Caco-2 (cell line): Measurements from ENCODE around the gene STAG1. TPM values are rescaled to one million over a fixed set of nuclear protein-coding genes. Genes with fewer than 3 reads are reported as not detected.
"Not testable (repeated sequence)": the region's sequence is repeated elsewhere in the genome, so short reads cannot be mapped to it uniquely, and the experiment has no call there.

Source experiments
- BruUV-seq: library from RNA; stranded (reverse); fragments of 400-500 nt; replicated peaks from 2 replicates; lab custom pipeline; 2021; lab: Mats Ljungman, UMichigan
- CTCF ChIA-PET: fragments of 300-600 bp; sonication (Branson Sonifier 250); formaldehyde crosslinking; loops from one replicate; lab custom pipeline; 2022; ENCODE audit warnings: antibody characterized with exemption; lab: Charles Lee
- POLR2A ChIA-PET: fragments of 300-600 bp; sonication (Branson Sonifier 250); formaldehyde crosslinking; loops from one replicate; lab custom pipeline; 2022; ENCODE audit warnings: antibody characterized with exemption; lab: Charles Lee
- DNase-seq, 2 experiments: peaks; one replicate each; pipeline versions ENCODE4 v3.0.0 to v3.0.0-alpha.2; 2020 to 2022
- H3K27me3 ChIP-seq: replicated peaks from 2 replicates; pipeline ENCODE4 v1.6.0; 2011; ENCODE audit warnings: low read length; ENCODE audit not compliant: control insufficient read depth, insufficient read depth
- H3K36me3 ChIP-seq: 2 replicates; pipeline ENCODE4 v1.5.1; 2011; ENCODE audit warnings: low read length; ENCODE audit not compliant: control insufficient read depth, insufficient read depth
- H3K4me1 ChIP-seq: fragments of 250-450 bp; sonication (Bioruptor Pico); 2 replicates; pipeline ENCODE4 v1.5.1; 2020; ENCODE audit warnings: mild to moderate bottlenecking
- H3K4me3 ChIP-seq: 2 replicates; pipeline ENCODE4 v1.5.1; 2011; ENCODE audit warnings: low read depth, mild to moderate bottlenecking, control low read depth, low read length
- H3K9me3 ChIP-seq: fragments of 250-450 bp; sonication (Bioruptor Pico); 2 replicates; pipeline ENCODE4 v1.5.1; 2020; ENCODE audit warnings: mild to moderate bottlenecking, moderate library complexity
- H3K27ac Mint-ChIP-seq: one replicate; pipeline ENCODE4 v1.8.0; 2022; ENCODE audit warnings: mixed read lengths; ENCODE audit not compliant: unreplicated experiment
- H3K27me3 Mint-ChIP-seq: one replicate; pipeline ENCODE4 v1.8.0; 2022; ENCODE audit warnings: mixed read lengths; ENCODE audit not compliant: insufficient read depth, unreplicated experiment
- H3K36me3 Mint-ChIP-seq: one replicate; pipeline ENCODE4 v1.8.0; 2022; ENCODE audit warnings: mild to moderate bottlenecking, mixed read lengths; ENCODE audit not compliant: insufficient read depth, unreplicated experiment
- H3K4me1 Mint-ChIP-seq: one replicate; pipeline ENCODE4 v1.8.0; 2022; ENCODE audit warnings: low read depth, mixed read lengths; ENCODE audit not compliant: unreplicated experiment
- H3K4me3 Mint-ChIP-seq: one replicate; pipeline ENCODE4 v1.8.0; 2022; ENCODE audit warnings: mild to moderate bottlenecking, moderate library complexity, mixed read lengths; ENCODE audit not compliant: unreplicated experiment
- H3K9me3 Mint-ChIP-seq: one replicate; pipeline ENCODE4 v1.8.0; 2022; ENCODE audit warnings: mixed read lengths; ENCODE audit not compliant: unreplicated experiment
- CTCF ChIP-seq, 2 experiments: fragments of 200-600 bp in 1 of 2; IDR thresholded peaks; 1 replicate in 1 of 2; 2 replicates in 1 of 2; pipeline versions ENCODE4 v1.5.1 to v1.8.0; 2011 to 2022; ENCODE audit warnings: antibody characterized with exemption in 1 of 2, control low read depth in 1 of 2, inconsistent platforms in 1 of 2, low read depth in 1 of 2, low read length in 1 of 2, mild to moderate bottlenecking in 1 of 2, moderate library complexity in 1 of 2; ENCODE audit not compliant: insufficient read depth in 1 of 2, severe bottlenecking in 1 of 2, unreplicated experiment in 1 of 2
- intact Hi-C: fragments of 100-400 bp; cut with micrococcal nuclease; formaldehyde crosslinking; loops from one replicate; pipeline ENCODE4 v1.10.0; 2022; ENCODE audit not compliant: unreplicated experiment
- total RNA-seq: library from RNA; stranded (reverse); gene quantifications from 2 replicates; pipeline ENCODE4 v1.2.3, GENCODE V29; 2022

Gene STAG1
- total RNA-seq, 1 experiment from 2014 or later, result 37.5 TPM

- Mint-ChIP-seq H3K36me3 (peaks cover 12% of the 10 kb centered on the region), H3K9me3 (no peaks in the 10 kb centered on the region), H3K4me1 (no peaks in the 10 kb centered on the region), H3K27ac (no peak overlapping the region), H3K27me3 (no peaks in the 10 kb centered on the region), H3K4me3 (no peak overlapping the region)
- Histone ChIP-seq H3K4me3 (no peak overlapping the region), H3K4me1 (no peaks in the 10 kb centered on the region), H3K36me3 (no peaks in the 10 kb centered on the region), H3K27me3 (no peaks in the 10 kb centered on the region), H3K9me3 (no peaks in the 10 kb centered on the region)
- BruUV-seq, result no TSS peak
- no peak for TF ChIP-seq CTCF (IDR thresholded peaks at IDR 0.05; ENCODE audit: insufficient read depth in 1 of 2, low read depth in 1 of 2, low read length in 1 of 2, severe bottlenecking in 1 of 2, unreplicated experiment in 1 of 2)
- intact Hi-C loops, result no loop called here
- POLR2A ChIA-PET, result no interaction called here
- CTCF ChIA-PET, result no interaction called here
- no peak for DNase-seq
Observed at GRCh38 chr3:136516095-136516494, 236.1 kb downstream of the STAG1 start.

GRCh38 chr3:136514533-136514932, 237.6 kb downstream of the STAG1 start:
- BruUV-seq, H3K27me3 Mint-ChIP-seq, H3K4me3 Mint-ChIP-seq, H3K4me1 Mint-ChIP-seq, DNase-seq, H3K4me3 ChIP-seq, intact Hi-C loops, POLR2A ChIA-PET, H3K4me1 ChIP-seq, H3K27me3 ChIP-seq, H3K9me3 ChIP-seq, H3K27ac Mint-ChIP-seq, H3K9me3 Mint-ChIP-seq, CTCF ChIA-PET, H3K36me3 ChIP-seq: not testable (repeated sequence)
- peaks cover 11% of the 10 kb centered on the region for H3K36me3 Mint-ChIP-seq

- H3K27ac Mint-ChIP-seq, result no peak overlapping the region
- no TSS peak for BruUV-seq
- ChIA-PET POLR2A (no interaction called here), CTCF (no interaction called here)
- no peaks in the 10 kb centered on the region for H3K4me1 Mint-ChIP-seq
- H3K27me3 Mint-ChIP-seq, result no peaks in the 10 kb centered on the region
- intact Hi-C loops, result no loop called here
- H3K36me3 ChIP-seq, result no peaks in the 10 kb centered on the region
- DNase-seq, result no peak
- H3K4me3 ChIP-seq, result no peak overlapping the region
- H3K9me3 ChIP-seq, result no peaks in the 10 kb centered on the region
- H3K9me3 Mint-ChIP-seq, result no peaks in the 10 kb centered on the region
- no peaks in the 10 kb centered on the region for H3K27me3 ChIP-seq
- peaks cover 13% of the 10 kb centered on the region for H3K36me3 Mint-ChIP-seq
- H3K4me1 ChIP-seq, result no peaks in the 10 kb centered on the region
- no peak for TF ChIP-seq CTCF (IDR thresholded peaks at IDR 0.05; ENCODE audit: insufficient read depth in 1 of 2, low read depth in 1 of 2, low read length in 1 of 2, severe bottlenecking in 1 of 2, unreplicated experiment in 1 of 2)
- no peak overlapping the region for H3K4me3 Mint-ChIP-seq
Observed at GRCh38 chr3:136513367-136513766, 238.8 kb downstream of the STAG1 start.

- Mint-ChIP-seq H3K4me1 (no peaks in the 10 kb centered on the region), H3K9me3 (no peaks in the 10 kb centered on the region), H3K27ac (no peak overlapping the region), H3K36me3 (peaks cover 13% of the 10 kb centered on the region), H3K27me3 (no peaks in the 10 kb centered on the region), H3K4me3 (no peak overlapping the region)
- DNase-seq, result no peak
- POLR2A ChIA-PET, result no interaction called here
- Histone ChIP-seq H3K4me3 (no peak overlapping the region), H3K4me1 (no peaks in the 10 kb centered on the region), H3K36me3 (no peaks in the 10 kb centered on the region), H3K9me3 (no peaks in the 10 kb centered on the region), H3K27me3 (no peaks in the 10 kb centered on the region)
- no TSS peak for BruUV-seq
- intact Hi-C loops, result no loop called here
- TF ChIP-seq CTCF (IDR thresholded peaks at IDR 0.05; ENCODE audit: insufficient read depth in 1 of 2, low read depth in 1 of 2, low read length in 1 of 2, severe bottlenecking in 1 of 2, unreplicated experiment in 1 of 2), result no peak
- CTCF ChIA-PET, result no interaction called here
Observed at GRCh38 chr3:136512381-136512780, 239.8 kb downstream of the STAG1 start.
